Measurements from ENCODE around the gene MEP1A.

GRCh38 chr6:46773201-46773855 is 19.9 kb upstream of the MEP1A start:
- TF ChIP-seq CTCF (IDR thresholded peaks at IDR 0.05; ENCODE audit: insufficient read depth, low read length) (no peak), POLR2AphosphoS5 (IDR thresholded peaks at IDR 0.05; ENCODE audit: low read depth) (no peak)

Measured in HL-60 (cell line).